ENCODE measurements around the gene CDYL.

The CDYL gene

DNA sequence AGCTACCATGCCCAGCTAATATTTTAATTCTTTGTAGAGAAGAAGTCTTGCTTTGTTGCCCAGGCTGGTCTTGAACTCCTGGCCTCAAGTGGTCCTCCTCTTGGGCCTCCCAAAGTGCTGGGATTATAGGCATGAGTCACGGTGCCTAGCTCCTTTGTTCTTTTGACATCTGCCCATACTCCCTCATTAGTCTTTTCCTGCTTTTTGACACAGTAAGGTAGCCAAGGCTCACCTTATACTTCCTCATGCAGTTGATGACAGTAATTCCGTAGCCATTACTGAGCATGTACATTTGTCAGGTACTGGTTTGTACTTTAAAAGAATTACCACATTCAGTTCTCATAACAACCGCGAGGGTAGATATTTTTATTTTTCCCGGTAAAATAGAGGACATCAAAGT is 76.7 kb downstream of the CDYL start:
- no peak for DNase-seq (ENCODE audit: low read depth)
- in situ Hi-C loops (cut with HindIII; ENCODE audit: low sequenced_read_pairs) = no loop called here
- no peak overlapping the region for H3K4me3 ChIP-seq (ENCODE audit: low read depth, low read length)
- TF ChIP-seq CTCF (IDR thresholded peaks at IDR 0.05; ENCODE audit: low read depth, low read length, missing control alignments) = no peak

DNA sequence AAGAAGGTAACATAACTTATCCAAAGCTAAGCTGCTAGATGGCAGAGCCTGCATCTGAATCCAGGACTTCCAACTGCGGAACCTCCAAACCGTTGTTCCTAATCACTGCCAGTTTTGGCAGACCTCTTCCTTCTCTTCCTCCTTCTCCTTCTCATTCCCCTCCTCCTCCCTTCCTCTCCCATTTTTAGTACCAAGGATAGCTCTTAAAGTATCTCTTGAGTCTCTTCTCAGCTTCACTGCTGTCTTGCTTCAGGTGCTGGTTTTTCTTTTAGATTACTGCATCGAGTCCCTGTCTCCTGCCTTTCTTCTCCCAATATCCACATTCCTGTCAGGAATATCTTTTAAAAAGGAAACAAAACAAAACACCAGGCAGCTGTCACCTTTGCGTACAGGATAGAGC is 77.1 kb downstream of the CDYL start:
- in situ Hi-C loops (cut with HindIII; ENCODE audit: low sequenced_read_pairs) = no loop called here
- no peak overlapping the region for H3K4me3 ChIP-seq (ENCODE audit: low read depth, low read length)
- DNase-seq (ENCODE audit: low read depth) = no peak
- TF ChIP-seq CTCF (IDR thresholded peaks at IDR 0.05; ENCODE audit: low read depth, low read length, missing control alignments) = no peak

GRCh38 chr6:4853782-4854511 is 77.7 kb downstream of the CDYL start:
- in situ Hi-C loops (cut with HindIII; ENCODE audit: low sequenced_read_pairs) = no loop called here
- H3K4me3 ChIP-seq (ENCODE audit: low read depth, low read length) = no peak overlapping the region
- TF ChIP-seq CTCF (IDR thresholded peaks at IDR 0.05; ENCODE audit: low read depth, low read length, missing control alignments) = no peak
- DNase-seq (ENCODE audit: low read depth) = no peak

GRCh38 chr6:4856785-4857184 is 80.6 kb downstream of the CDYL start:
- in situ Hi-C loops (cut with HindIII; ENCODE audit: low sequenced_read_pairs) = no loop called here

DNA sequence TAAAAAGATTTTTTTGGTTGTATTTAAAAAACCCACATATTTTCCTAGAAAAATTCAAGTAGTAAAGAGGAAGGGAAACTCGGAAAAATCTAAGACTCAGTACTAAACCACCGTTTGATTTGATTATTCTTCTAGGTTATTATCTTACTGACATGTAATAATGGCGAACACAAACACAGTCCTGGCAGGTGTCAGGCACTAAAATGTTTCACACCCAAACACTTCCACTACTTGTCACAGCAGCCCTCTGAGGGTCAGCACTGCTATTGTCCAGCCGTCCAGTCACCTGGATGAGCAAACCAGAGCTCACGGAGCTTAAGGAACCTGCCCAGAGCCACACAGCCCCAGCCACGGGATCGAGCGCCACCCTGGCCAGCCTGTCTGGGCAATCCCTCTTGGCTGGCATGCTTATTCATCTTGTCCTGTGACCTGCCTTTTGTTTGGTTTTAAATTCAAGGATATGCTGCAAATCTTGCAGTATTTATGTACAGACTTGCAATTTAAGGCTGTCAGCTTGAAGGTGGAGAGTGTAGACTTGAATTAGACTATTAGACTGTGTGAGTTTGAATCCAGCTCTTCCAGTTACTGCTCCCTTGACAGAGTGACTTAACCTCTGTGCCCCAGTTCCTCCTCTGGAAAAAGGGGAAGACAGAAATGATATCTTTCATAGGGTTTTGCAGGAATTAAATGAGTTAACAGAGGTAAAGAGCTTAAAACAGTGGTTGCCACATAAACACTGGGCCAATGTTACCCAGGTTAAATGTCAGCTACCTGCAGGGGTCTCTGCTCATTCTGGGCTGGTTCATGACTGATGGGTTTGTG is 82.2 kb downstream of the CDYL start:
- TF ChIP-seq CTCF (IDR thresholded peaks at IDR 0.05; ENCODE audit: low read depth, low read length, missing control alignments) = no peak
- no peak overlapping the region for H3K4me3 ChIP-seq (ENCODE audit: low read depth, low read length)
- in situ Hi-C loops (cut with HindIII; ENCODE audit: low sequenced_read_pairs) = no loop called here
- DNase-seq (ENCODE audit: low read depth) = no peak

More at GRCh38 chr6:4856785-4857184, 80.6 kb downstream of the CDYL start:
- no peak overlapping the region for H3K4me3 ChIP-seq (ENCODE audit: low read depth, low read length)
- DNase-seq (ENCODE audit: low read depth) = no peak
- TF ChIP-seq CTCF (IDR thresholded peaks at IDR 0.05; ENCODE audit: low read depth, low read length, missing control alignments) = peak; percentile 7

DNA sequence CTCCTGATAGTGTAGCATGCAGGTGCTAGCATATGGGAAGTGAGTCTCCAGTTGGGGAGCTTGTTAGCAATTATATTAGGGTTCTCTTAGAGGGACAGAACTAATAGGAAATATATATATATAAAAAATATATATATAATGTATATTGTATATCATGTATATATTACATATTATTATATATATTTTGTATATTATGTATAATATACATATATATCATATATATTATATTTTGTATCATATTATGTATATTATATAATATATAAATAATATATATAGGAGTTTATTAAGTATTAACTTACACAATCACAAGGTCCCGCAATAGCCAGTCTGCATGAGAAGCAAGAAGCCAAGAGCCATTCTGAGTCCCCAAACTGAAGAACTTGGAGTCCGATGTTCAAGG is 84.2 kb downstream of the CDYL start:
- in situ Hi-C loops (cut with HindIII; ENCODE audit: low sequenced_read_pairs) = no loop called here
- no peak for DNase-seq (ENCODE audit: low read depth)
- TF ChIP-seq CTCF (IDR thresholded peaks at IDR 0.05; ENCODE audit: low read depth, low read length, missing control alignments) = no peak
- H3K4me3 ChIP-seq (ENCODE audit: low read depth, low read length) = no peak overlapping the region

Data from astrocyte of the cerebellum (primary cell).